GM18526 (cell line): Measurements from ENCODE around the gene ZNF622.

ENCODE experiments used
- POLR2A ChIP-seq: IDR thresholded peaks from 3 replicates; pipeline ENCODE4 v1.6.1; 2011; ENCODE audit not compliant: insufficient read length; ENCODE audit errors: extremely low read depth

ZNF622 gene

DNA sequence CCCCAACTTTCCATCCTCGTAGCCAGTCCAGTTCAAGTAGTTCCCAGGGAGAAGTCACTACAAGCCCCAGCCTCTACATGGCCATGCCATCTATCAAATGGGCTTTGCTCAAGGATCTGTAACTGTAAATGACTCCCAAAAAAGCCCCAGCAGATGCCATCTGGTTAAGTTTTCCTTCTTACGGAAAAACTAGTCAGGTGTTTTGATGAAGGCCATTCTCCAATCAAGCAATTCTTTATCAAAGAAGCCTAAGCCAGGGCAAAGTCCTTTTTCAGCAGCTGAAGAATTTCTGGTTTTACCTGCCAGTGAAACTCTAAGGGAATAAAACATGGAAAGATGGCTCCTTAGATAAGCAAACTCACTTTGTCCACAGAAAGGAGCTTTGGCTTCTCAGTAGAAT is 21.9 kb upstream of the ZNF622 start:
- no peak for TF ChIP-seq POLR2A

GRCh38 chr5:16486711-16487111 is 21.1 kb upstream of the ZNF622 start:
- TF ChIP-seq POLR2A, result no peak

DNA sequence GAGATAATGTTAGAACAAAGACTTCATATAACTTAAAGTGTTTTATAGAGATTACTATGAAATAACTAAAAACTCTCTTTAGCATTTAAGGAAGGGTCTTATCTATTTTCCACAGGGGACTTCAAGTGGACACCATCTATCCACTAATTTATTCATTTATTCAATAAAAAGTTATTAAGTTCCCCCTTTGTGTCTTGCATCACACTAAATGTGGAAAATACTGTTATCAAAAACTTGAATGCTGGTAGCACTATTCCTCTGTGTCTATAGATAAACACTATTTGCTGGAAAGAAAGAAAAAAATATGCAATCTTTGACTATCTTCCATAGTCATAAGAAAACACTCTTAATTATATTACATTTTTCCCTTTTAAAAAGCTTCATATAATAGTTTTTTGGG is 20.1 kb upstream of the ZNF622 start:
- no peak for TF ChIP-seq POLR2A

DNA sequence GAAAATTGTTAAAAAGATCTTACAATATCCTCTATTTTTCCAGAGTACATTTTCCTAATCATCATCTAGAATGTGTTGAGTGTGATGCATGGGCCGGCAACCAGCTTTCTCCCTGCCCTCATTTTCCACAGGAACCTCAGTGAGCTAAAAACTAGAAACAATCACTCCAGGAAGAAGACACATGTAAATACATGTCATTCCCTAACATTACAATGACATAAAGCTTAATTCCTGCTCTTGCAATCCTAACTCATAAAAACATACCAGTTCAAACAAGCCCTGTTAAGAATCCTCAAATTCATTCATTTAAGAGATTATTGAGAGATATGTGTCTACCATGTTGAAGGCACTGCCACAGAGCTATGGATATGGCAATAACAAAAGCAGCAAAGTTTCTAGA is 18.5 kb upstream of the ZNF622 start:
- TF ChIP-seq POLR2A, result no peak

- no peak for TF ChIP-seq POLR2A
These were observed 17.8 kb upstream of the ZNF622 start for GRCh38 chr5:16483361-16483760.

GRCh38 chr5:16482891-16483290 is 17.3 kb upstream of the ZNF622 start:
- no peak for TF ChIP-seq POLR2A

GRCh38 chr5:16480821-16481538 is 15.4 kb upstream of the ZNF622 start:
- no peak for TF ChIP-seq POLR2A

- TF ChIP-seq POLR2A, result no peak
These were observed 14.5 kb upstream of the ZNF622 start for GRCh38 chr5:16480144-16480543.

DNA sequence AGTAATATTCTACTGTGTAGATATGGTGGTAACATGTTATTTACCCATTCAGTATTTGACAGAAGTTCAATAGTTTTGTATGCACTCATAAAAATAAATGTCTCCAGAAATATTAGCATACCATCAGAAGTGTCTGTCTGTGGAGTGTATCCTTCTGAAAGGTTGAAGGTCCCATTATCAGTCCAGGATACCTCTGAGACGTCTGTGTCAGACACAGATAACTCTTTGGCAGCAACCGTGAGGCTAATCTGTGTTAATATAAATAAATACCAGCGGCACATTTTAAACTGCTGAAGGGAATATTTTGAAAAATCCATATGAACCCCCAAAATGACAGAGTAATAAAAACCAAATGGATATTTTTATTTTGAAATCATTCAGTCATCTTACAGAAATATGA is 11.9 kb upstream of the ZNF622 start:
- TF ChIP-seq POLR2A, result no peak

DNA sequence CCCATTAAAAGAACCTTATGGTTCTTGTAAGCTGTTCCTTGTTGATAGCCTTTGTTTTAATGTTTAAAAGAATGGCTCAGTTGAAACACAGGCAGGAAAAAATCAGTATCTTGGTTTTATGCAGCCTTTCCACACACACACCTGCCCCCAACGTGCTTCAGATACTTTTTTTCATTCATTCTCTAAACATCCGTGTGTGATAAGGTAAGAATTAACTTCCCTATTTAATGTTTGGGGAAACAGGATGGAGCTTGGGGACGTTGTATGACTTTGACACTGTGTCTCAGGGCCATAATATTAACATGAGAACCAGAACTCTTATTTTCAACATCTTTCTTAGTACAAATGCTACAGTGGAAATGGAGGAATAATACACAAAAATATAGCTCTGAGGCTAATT is 5.8 kb upstream of the ZNF622 start:
- TF ChIP-seq POLR2A, result no peak

DNA sequence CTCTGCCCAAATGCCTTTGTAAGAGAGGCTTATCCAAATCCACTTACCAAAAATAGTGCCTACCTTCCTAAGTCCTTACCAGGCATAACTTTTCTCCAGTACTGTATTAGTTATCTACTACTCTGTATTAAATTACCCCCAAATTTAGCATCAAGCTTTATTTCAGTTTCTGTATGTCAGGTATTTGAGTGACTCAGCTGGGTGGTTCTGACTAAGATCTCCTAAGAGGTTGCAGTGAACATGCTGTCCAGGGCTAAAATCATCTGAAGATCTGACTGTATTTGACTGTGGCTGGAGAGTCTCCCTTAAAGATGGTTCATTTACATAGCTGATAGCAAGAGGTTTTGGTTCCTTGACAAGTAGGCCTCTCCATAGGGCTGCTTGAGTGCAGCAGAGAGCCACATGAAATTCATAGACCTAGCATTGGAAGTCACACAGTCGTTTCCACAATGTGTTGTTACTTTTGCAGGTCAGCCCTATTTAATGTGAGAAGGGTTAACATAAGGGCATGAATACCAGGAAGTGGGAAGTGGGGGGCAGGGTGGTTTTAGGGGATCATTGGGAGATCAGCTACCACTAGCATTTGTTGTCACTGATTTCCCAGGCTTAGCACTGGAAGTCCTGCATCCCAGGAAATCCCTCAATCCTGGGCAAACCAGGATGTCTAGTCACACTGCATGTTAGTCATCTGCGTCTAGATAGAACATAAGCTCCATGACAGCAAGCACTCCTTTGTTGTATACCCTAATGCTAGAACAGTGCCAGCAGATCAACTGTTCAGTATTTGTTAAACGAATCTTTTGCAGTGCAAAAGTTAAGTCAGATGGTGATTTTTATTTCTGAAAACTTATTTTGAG is 2.0 kb upstream of the ZNF622 start:
- TF ChIP-seq POLR2A, result no peak

- no peak for TF ChIP-seq POLR2A
These were observed 696 bp downstream of the ZNF622 start for GRCh38 chr5:16464664-16465543.

GRCh38 chr5:16464231-16464630 is 1.4 kb downstream of the ZNF622 start:
- no peak for TF ChIP-seq POLR2A

- TF ChIP-seq POLR2A, result no peak
These were observed 3.8 kb downstream of the ZNF622 start for GRCh38 chr5:16461782-16462181.

GRCh38 chr5:16461026-16461425 is 4.6 kb downstream of the ZNF622 start:
- no peak for TF ChIP-seq POLR2A
